Inferior parietal cortex (tissue), 1 donor: ENCODE results near the gene ZNF469.

ENCODE experiments used
- DNase-seq: peaks from one replicate; pipeline ENCODE4 v3.0.0-alpha.2; 2016; ENCODE audit errors: extremely low spot score

Gene ZNF469

GRCh38 chr16:88392616-88393015 is 9.9 kb downstream of the ZNF469 start:
- DNase-seq: no peak

- no peak for DNase-seq
These were observed 10.3 kb downstream of the ZNF469 start for GRCh38 chr16:88393034-88393433.

- DNase-seq: no peak
These were observed 10.8 kb downstream of the ZNF469 start for GRCh38 chr16:88393571-88393970.

GRCh38 chr16:88394426-88394825 is 11.7 kb downstream of the ZNF469 start:
- no peak for DNase-seq

- DNase-seq: no peak
These were observed 13.2 kb downstream of the ZNF469 start for GRCh38 chr16:88395669-88396584.

- DNase-seq: no peak
These were observed 15.6 kb downstream of the ZNF469 start for GRCh38 chr16:88398170-88398873.

- DNase-seq: no peak
These were observed 16.1 kb downstream of the ZNF469 start for GRCh38 chr16:88398874-88399178.

GRCh38 chr16:88400186-88400585 is 17.4 kb downstream of the ZNF469 start:
- DNase-seq: no peak

GRCh38 chr16:88401604-88402246 is 19.0 kb downstream of the ZNF469 start:
- DNase-seq: no peak

- no peak for DNase-seq
These were observed 19.9 kb downstream of the ZNF469 start for GRCh38 chr16:88402551-88403240.

- DNase-seq: no peak
These were observed 21.2 kb downstream of the ZNF469 start for GRCh38 chr16:88403794-88404581.

GRCh38 chr16:88404769-88405168 is 22.0 kb downstream of the ZNF469 start:
- no peak for DNase-seq

- no peak for DNase-seq
These were observed 22.7 kb downstream of the ZNF469 start for GRCh38 chr16:88405216-88406060.

- DNase-seq: no peak
These were observed 23.6 kb downstream of the ZNF469 start for GRCh38 chr16:88406096-88407041.

GRCh38 chr16:88407042-88407420 is 24.3 kb downstream of the ZNF469 start:
- DNase-seq: no peak

GRCh38 chr16:88407807-88408206 is 25.0 kb downstream of the ZNF469 start:
- no peak for DNase-seq

- DNase-seq: no peak
These were observed 25.9 kb downstream of the ZNF469 start for GRCh38 chr16:88408561-88409142.

GRCh38 chr16:88409296-88410065 is 26.7 kb downstream of the ZNF469 start:
- DNase-seq: no peak
